GM19438 (cell line): ENCODE data around the gene BAG1.

Experiments
- ATAC-seq: cut with Tn5 transposase; IDR thresholded peaks from one replicate; pipeline ENCODE4 v1.9.1; 2021; ENCODE audit warnings: low read depth; ENCODE audit not compliant: unreplicated experiment

Gene BAG1

DNA sequence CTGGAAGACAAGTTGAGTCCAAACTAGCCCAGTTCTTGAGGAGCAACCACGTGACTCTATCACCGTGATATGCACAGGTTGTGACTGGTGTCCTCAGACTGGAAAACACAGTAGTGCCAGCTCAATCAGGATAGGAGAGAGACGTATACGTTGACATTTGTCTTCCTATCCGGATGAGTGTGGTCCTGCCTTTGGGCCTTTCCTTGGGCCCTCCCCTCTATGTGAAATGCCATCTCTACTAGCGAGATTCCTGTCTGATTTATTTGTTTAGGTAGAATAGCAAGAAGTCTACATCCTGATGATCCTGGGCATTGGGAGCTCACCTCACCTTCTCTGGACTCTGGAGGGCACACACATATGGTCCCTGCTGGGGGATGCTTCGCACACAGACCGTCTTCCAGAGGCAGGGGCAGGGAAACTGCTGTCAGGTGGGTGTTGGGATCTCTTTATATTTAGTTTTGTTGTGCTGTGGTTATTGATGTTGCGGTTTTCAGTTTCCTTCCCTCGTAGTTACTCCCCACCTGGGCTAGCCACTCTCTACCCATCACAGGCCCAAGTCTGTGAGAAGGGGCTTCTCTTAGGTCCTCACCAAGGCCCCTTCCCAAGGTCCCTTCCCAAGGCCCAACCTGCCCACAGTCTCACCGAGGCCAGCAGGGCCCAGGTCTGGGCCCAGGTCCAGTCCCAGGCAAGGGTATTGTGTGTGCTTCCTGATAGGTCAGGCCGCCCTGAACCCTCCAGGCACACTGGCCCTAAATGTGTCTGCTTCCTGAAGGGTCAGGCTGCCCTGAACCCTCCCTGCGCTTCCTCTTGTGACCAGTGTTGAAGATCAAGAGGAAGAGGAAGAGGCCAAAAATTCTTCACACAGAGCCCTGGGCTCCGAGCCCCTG lies 43.6 kb downstream of the BAG1 start:
- peak; percentile 57 for ATAC-seq

DNA sequence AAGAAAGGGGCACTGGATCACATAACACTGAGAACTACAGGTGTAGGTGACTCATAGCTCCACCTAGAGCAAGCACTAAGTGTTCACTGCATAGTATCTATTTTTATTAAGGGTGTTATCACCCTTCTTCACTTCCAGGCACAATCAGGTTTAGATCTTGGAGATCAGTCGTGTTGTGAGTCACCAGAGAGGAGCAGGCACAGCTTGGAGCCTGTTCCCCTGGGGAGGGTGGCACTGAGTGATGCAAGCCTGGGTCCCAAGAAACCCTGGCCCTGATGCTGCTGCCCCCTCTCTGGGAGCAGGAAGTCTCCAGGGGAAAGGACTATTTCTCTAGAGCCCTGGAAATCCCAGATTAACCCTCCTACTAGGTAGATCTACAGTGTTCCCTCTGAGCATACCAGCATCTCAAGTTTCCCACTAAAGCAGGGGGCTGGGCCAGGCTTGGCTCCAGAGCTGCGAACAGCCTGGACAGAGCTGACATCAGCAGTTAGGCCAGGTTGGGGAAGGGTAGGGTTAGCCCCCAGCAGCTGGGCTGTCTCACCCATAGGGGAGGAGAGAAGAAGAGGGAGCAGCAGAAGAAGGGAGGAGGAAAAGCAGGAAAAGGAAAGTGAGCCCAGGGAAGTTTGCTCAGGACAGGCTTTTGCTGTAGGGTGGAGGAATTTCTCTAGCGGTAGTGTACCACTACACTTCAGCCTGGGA lies 52.7 kb downstream of the BAG1 start:
- no peak for ATAC-seq

DNA sequence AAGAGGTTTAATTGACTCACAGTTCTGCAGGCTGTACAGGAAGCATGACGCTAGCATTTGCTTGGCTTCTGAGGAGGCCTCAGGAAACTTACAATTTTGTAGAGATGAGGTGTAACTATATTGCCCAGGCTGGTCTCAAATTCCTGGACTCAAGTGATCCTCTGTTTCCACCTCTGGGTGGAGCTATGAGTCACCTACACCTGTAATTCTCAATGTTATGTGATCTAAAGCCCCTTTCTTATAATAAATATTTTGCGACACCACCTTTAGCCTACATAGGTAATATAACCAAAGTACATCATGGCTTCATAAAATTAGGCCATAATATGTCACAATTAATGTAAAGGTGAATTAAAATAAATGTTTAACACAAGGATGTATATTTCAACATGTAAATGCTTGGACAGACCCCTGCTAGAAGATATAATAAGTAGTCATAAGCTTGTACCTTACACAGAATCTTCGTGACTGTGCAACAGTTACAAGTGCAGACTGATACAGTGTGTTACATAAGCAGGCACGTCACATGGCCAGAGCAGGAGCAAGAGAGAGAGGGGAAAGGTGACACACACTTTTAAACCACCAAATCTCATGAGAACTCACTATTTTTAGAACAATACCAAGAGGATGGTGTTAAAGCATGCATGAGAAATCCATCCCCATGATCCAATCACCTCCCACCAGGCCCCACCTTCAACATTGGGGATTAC lies 54.3 kb downstream of the BAG1 start:
- ATAC-seq: no peak

DNA sequence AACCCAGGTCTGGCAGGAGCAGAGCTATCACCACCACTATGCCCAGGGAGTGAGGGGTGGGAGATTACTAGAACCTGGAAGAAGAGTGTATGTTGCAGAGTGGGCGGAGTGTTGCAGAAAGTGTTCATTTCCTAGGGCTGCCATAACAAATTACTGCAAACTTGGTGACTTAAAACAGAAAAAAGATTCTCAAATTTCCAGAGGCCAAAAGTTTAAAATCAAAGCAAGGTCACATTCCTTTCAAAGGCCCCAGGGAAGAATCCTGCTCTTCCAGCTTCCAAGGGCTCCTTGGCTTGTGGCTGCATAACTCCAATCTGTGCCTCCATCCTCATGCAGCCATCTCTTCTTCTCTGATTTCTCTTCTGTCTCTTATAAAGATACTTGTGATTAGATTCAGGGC lies 55.1 kb downstream of the BAG1 start:
- no peak for ATAC-seq

DNA sequence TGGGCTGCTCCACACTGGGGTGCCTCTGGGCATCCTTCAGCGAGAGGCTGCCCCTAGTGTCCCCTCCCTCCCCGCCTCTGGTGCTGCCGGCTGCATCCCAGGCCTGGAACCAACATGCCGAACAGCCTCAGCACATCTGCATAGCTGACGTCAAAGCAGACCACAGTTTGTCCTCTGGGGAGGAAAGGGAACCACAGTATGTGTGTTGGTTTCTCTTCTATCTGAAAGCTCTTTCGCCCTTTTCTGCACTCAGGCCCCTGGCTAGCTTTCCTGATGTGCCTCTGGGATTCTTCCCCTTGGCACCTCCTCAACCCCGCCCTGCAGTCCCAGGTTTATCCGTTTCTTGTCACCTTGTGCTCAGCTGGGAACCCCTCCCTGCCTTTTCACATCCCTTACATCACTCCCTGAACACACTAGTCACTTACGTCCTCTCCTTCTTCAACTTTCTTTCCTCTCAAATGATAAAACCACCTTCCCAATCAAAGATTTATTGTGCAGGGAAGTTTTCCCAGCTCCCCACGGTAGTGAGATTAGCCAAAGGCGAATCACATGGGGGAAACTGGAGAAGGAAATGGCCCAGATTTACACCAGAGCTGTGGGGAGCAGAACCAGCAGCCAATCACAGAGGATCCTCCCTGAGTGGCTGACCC lies 61.8 kb downstream of the BAG1 start:
- ATAC-seq: peak; percentile 99
